H1 (cell line): ENCODE data around the gene TNC.

Experiments used
- CTCF ChIP-seq, 3 experiments: IDR thresholded peaks; 1 replicate in 2 of 3; 2 replicates in 1 of 3; pipeline versions ENCODE4 v1.5.1 to v1.6.1; 2011; ENCODE audit warnings: low read length in 3 of 3, mild to moderate bottlenecking in 3 of 3, inconsistent platforms in 2 of 3, low read depth in 1 of 3, moderate library complexity in 1 of 3; ENCODE audit not compliant: insufficient read depth in 1 of 3; ENCODE audit errors: control extremely low read depth in 1 of 3
- EGR1 ChIP-seq: IDR thresholded peaks from 2 replicates; pipeline ENCODE4 v1.6.1; 2011; ENCODE audit warnings: low read depth, low read length, borderline replicate concordance
- POLR2A ChIP-seq, 2 experiments: IDR thresholded peaks; 1 replicate in 1 of 2; 2 replicates in 1 of 2; pipeline ENCODE4 v1.6.1; 2011; ENCODE audit warnings: low read depth in 2 of 2, low read length in 2 of 2, mild to moderate bottlenecking in 2 of 2; ENCODE audit errors: control extremely low read depth in 1 of 2
- POLR2AphosphoS5 ChIP-seq: IDR thresholded peaks from 2 replicates; pipeline ENCODE4 v1.6.1; 2011; ENCODE audit warnings: low read depth, low read length
- TF ChIP-seq, protein P1 (sequence below): IDR thresholded peaks from 2 replicates; pipeline ENCODE4 v1.6.1; 2012; ENCODE audit warnings: low read length, inconsistent platforms

- TF ChIP-seq POLR2A (IDR thresholded peaks at IDR 0.05; ENCODE audit: control extremely low read depth in 1 of 2, low read depth in 2 of 2, low read length in 2 of 2) (no peak), POLR2AphosphoS5 (no peak), CTCF (IDR thresholded peaks at IDR 0.05; ENCODE audit: control extremely low read depth in 1 of 3, insufficient read depth in 1 of 3, low read depth in 1 of 3, low read length in 3 of 3) (no peak), EGR1 (no peak)
- TF ChIP-seq, protein P1, sequence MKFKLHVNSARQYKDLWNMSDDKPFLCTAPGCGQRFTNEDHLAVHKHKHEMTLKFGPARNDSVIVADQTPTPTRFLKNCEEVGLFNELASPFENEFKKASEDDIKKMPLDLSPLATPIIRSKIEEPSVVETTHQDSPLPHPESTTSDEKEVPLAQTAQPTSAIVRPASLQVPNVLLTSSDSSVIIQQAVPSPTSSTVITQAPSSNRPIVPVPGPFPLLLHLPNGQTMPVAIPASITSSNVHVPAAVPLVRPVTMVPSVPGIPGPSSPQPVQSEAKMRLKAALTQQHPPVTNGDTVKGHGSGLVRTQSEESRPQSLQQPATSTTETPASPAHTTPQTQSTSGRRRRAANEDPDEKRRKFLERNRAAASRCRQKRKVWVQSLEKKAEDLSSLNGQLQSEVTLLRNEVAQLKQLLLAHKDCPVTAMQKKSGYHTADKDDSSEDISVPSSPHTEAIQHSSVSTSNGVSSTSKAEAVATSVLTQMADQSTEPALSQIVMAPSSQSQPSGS = no peak
Measured at GRCh38 chr9:115093520-115093919, 24.4 kb downstream of the TNC start.
